Activated CD4-positive, alpha-beta memory T cell treated with anti-CD3 and anti-CD28 coated beads, Interleukin-2, amount 10 ng/mL, durations not matched to agents 7 days and 5 days (primary cell): ENCODE data around the gene AMD1. TPM values are rescaled to one million over a fixed set of nuclear protein-coding genes. Genes with fewer than 3 reads are reported as not detected.

ENCODE experiments used
- CTCF ChIA-PET: fragments of 350-600 bp; sonication (Branson Sonifier 250); formaldehyde crosslinking; loops from one replicate; lab custom pipeline; 2021; ENCODE audit warnings: antibody characterized with exemption, inconsistent platforms; lab: Charles Lee
- POLR2A ChIA-PET: fragments of 350-600 bp; sonication (Branson Sonifier 250); formaldehyde crosslinking; loops from one replicate; lab custom pipeline; 2021; ENCODE audit warnings: antibody characterized with exemption; lab: Charles Lee
- DNase-seq: peaks from one replicate; pipeline ENCODE4 v3.0.0-alpha.2; 2020
- H3K27ac Mint-ChIP-seq: one replicate; pipeline ENCODE4 v1.8.0; 2021; ENCODE audit warnings: mild to moderate bottlenecking, mixed read lengths
- H3K27me3 Mint-ChIP-seq: one replicate; pipeline ENCODE4 v1.8.0; 2021; ENCODE audit warnings: mixed read lengths
- H3K36me3 Mint-ChIP-seq: one replicate; pipeline ENCODE4 v1.8.0; 2021; ENCODE audit warnings: low read depth, mixed read lengths
- H3K4me1 Mint-ChIP-seq: one replicate; pipeline ENCODE4 v1.8.0; 2021; ENCODE audit warnings: mixed read lengths
- H3K4me3 Mint-ChIP-seq: one replicate; pipeline ENCODE4 v1.8.0; 2021; ENCODE audit warnings: mild to moderate bottlenecking, mixed read lengths
- H3K9me3 Mint-ChIP-seq: one replicate; pipeline ENCODE4 v1.8.0; 2021; ENCODE audit warnings: mixed read lengths
- total RNA-seq, 2 experiments: library from RNA; stranded (reverse); gene quantifications; one replicate each; pipeline ENCODE4 v1.2.3, GENCODE V29; 2021

Gene AMD1
- total RNA-seq, 2 experiments from 2014 or later: 71.0 to 73.2 TPM

- H3K9me3 Mint-ChIP-seq: no peaks in the 10 kb centered on the region
- CTCF ChIA-PET: interaction anchor here (1.1 kb wide), 1 partner anchor 176 kb away, joined by 3 read pairs; no protein-coding TSS in a partner anchor
- H3K4me3 Mint-ChIP-seq: no peak overlapping the region
- peaks cover 3% of the 10 kb centered on the region for H3K36me3 Mint-ChIP-seq
- H3K27ac Mint-ChIP-seq: no peak overlapping the region
- POLR2A ChIA-PET: interaction anchor here (3.0 kb wide), 1 partner anchor 16 kb away, joined by 15 read pairs; the partner anchor contains the start of gene AMD1
- peaks cover 12% of the 10 kb centered on the region for H3K4me1 Mint-ChIP-seq
- H3K27me3 Mint-ChIP-seq: peaks cover under 1% of the 10 kb centered on the region
- DNase-seq: no peak
These were observed 15.9 kb upstream of the AMD1 start for GRCh38 chr6:110858562-110859214.

- DNase-seq: no peak
- H3K27ac Mint-ChIP-seq: no peak overlapping the region
- H3K36me3 Mint-ChIP-seq: peaks cover 3% of the 10 kb centered on the region
- no peak overlapping the region for H3K4me3 Mint-ChIP-seq
- no peaks in the 10 kb centered on the region for H3K9me3 Mint-ChIP-seq
- CTCF ChIA-PET: no interaction called here
- POLR2A ChIA-PET: no interaction called here
- no peaks in the 10 kb centered on the region for H3K27me3 Mint-ChIP-seq
- peaks cover 12% of the 10 kb centered on the region for H3K4me1 Mint-ChIP-seq
These were observed 15.2 kb upstream of the AMD1 start for GRCh38 chr6:110859335-110859792.

GRCh38 chr6:110864824-110865223 lies 9.8 kb upstream of the AMD1 start:
- Mint-ChIP-seq H3K4me1 (peaks cover 12% of the 10 kb centered on the region), H3K27me3 (no peaks in the 10 kb centered on the region), H3K36me3 (no peaks in the 10 kb centered on the region), H3K27ac (no peak overlapping the region), H3K9me3 (no peaks in the 10 kb centered on the region), H3K4me3 (no peak overlapping the region)
- no peak for DNase-seq
- CTCF ChIA-PET: interaction anchor here (2.2 kb wide), 1 partner anchor 10 kb away, joined by 7 read pairs; the partner anchor contains the start of gene AMD1
- POLR2A ChIA-PET: interaction anchor here (2.2 to 6.6 kb wide), 3 partner anchors 11 to 94 kb away, joined by 5 to 77 read pairs (median 27); partner anchors contain the start of genes AMD1, CDK19 and GTF3C6

DNA sequence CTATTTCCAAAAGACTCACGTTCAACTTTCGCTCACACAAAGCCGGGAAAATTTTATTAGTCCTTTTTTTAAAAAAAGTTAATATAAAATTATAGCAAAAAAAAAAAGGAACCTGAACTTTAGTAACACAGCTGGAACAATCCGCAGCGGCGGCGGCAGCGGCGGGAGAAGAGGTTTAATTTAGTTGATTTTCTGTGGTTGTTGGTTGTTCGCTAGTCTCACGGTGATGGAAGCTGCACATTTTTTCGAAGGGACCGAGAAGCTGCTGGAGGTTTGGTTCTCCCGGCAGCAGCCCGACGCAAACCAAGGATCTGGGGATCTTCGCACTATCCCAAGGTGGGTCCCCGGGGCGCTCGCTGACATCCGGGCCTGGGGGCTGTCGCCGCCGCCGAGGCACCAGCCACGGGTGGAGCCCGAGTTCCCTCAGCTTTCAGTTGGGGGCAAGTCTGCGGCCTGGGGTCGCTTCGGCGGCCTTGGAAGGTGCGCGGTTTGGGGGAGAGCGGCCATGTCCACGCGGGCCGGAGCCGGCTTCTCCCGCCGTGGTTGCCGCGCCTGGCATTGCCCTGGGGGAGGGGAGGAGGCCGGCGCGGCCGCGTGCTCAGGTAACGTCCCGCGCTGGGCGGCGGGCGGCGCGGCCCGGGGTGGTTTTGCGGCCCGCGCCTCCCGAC lies 429 bp downstream of the AMD1 start:
- DNase-seq: no peak
- ChIA-PET CTCF (interaction anchor here (0.8 to 5.1 kb wide), 10 partner anchors 9 to 348 kb away, joined by 3 to 40 read pairs (median 4); partner anchors contain the start of genes CDK19 and GTF3C6), POLR2A (interaction anchor here (0.7 to 11.2 kb wide), 49 partner anchors 8 to 1780 kb away, joined by 3 to 813 read pairs (median 5); partner anchors contain the start of genes CDC40, CDK19, CEP57L1 and GTF3C6)
- Mint-ChIP-seq H3K27ac (peak overlapping the region; percentile 95), H3K9me3 (no peaks in the 10 kb centered on the region), H3K4me1 (peaks cover 35% of the 10 kb centered on the region), H3K36me3 (peaks cover 21% of the 10 kb centered on the region), H3K4me3 (peak overlapping the region; percentile 90), H3K27me3 (no peaks in the 10 kb centered on the region)

GRCh38 chr6:110875548-110876169 lies 1.1 kb downstream of the AMD1 start:
- Mint-ChIP-seq H3K4me3 (peak overlapping the region; percentile 90), H3K36me3 (peaks cover 27% of the 10 kb centered on the region), H3K27me3 (no peaks in the 10 kb centered on the region), H3K9me3 (no peaks in the 10 kb centered on the region), H3K27ac (peak overlapping the region; percentile 91), H3K4me1 (peaks cover 42% of the 10 kb centered on the region)
- ChIA-PET CTCF (interaction anchor here (0.8 to 5.5 kb wide), 6 partner anchors 61 to 347 kb away, joined by 3 to 67 read pairs (median 4); partner anchors contain the start of gene CDK19), POLR2A (interaction anchor here (0.8 to 11.2 kb wide), 31 partner anchors 7 to 1493 kb away, joined by 3 to 813 read pairs (median 7); partner anchors contain the start of genes CDK19, GTF3C6 and RPF2)
- peak; percentile 65 for DNase-seq

GRCh38 chr6:110876170-110876773 lies 1.7 kb downstream of the AMD1 start:
- POLR2A ChIA-PET: interaction anchor here (0.7 to 11.2 kb wide), 25 partner anchors 10 to 1493 kb away, joined by 3 to 813 read pairs (median 4); partner anchors contain the start of genes CDK19, GTF3C6 and RPF2
- Mint-ChIP-seq H3K36me3 (peaks cover 31% of the 10 kb centered on the region), H3K4me1 (peaks cover 48% of the 10 kb centered on the region), H3K27me3 (no peaks in the 10 kb centered on the region), H3K27ac (peak overlapping the region; percentile 91), H3K9me3 (no peaks in the 10 kb centered on the region), H3K4me3 (peak overlapping the region; percentile 90)
- CTCF ChIA-PET: interaction anchor here (0.8 to 5.5 kb wide), 7 partner anchors 62 to 348 kb away, joined by 3 to 67 read pairs (median 4); partner anchors contain the start of gene CDK19
- peak; percentile 74 for DNase-seq

GRCh38 chr6:110876806-110877564 lies 2.4 kb downstream of the AMD1 start:
- Mint-ChIP-seq H3K27me3 (no peaks in the 10 kb centered on the region), H3K36me3 (peaks cover 31% of the 10 kb centered on the region), H3K27ac (peak overlapping the region; percentile 91), H3K9me3 (no peaks in the 10 kb centered on the region), H3K4me3 (peak overlapping the region; percentile 90), H3K4me1 (peaks cover 53% of the 10 kb centered on the region)
- no peak for DNase-seq
- POLR2A ChIA-PET: interaction anchor here (0.6 to 11.2 kb wide), 25 partner anchors 9 to 1494 kb away, joined by 3 to 813 read pairs (median 4); partner anchors contain the start of genes CDK19, GTF3C6 and RPF2
- CTCF ChIA-PET: interaction anchor here (0.8 to 5.5 kb wide), 8 partner anchors 63 to 348 kb away, joined by 3 to 67 read pairs (median 4); partner anchors contain the start of gene CDK19

- ChIA-PET POLR2A (interaction anchor here (0.6 to 11.2 kb wide), 14 partner anchors 9 to 876 kb away, joined by 3 to 813 read pairs (median 18); partner anchors contain the start of genes CDK19, GTF3C6 and RPF2), CTCF (interaction anchor here (1.3 to 5.5 kb wide), 8 partner anchors 13 to 195 kb away, joined by 3 to 67 read pairs (median 7); partner anchors contain the start of gene CDK19)
- H3K36me3 Mint-ChIP-seq: peaks cover 33% of the 10 kb centered on the region
- peak overlapping the region; percentile 91 for H3K27ac Mint-ChIP-seq
- H3K4me1 Mint-ChIP-seq: peaks cover 59% of the 10 kb centered on the region
- H3K9me3 Mint-ChIP-seq: no peaks in the 10 kb centered on the region
- no peaks in the 10 kb centered on the region for H3K27me3 Mint-ChIP-seq
- no peak for DNase-seq
- H3K4me3 Mint-ChIP-seq: peak overlapping the region; percentile 90
These were observed 3.0 kb downstream of the AMD1 start for GRCh38 chr6:110877569-110877968.

DNA sequence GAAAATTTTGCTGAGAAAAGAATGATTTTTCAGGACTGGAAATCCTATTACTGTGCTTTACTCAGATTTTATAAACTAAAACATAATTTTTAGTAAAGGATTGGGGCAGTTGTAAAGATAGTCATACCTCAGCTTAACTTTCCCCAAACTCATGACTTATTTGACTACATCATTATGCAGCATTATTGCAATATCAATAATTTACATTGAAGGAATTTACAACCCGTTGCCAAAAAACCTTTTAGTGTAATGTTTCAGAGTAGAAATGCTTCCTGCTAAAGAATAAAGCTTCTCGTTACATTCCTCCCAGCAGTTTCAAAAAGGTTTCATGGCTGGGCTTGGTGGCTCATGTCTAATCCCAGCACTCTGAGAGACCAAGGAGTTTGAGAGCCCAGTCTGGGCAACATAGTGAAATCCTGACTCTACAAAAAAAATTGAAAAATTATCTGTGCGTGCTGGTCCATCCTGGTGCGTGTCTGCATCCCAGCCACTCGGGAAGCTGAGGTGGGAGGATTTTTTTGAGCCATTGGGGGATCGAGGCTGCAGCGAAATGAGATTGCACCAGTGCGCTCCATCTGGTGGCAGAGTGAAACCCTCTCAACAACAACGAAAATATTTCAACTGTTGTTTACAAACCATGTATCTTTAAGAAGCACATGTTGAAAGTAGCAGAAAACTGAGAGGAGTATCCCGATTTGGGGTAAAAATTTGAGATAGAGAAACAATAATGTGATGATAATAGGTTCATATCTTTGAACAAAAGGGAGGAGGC lies 4.4 kb downstream of the AMD1 start:
- DNase-seq: peak; percentile 50
- H3K36me3 Mint-ChIP-seq: peaks cover 40% of the 10 kb centered on the region
- H3K4me3 Mint-ChIP-seq: peak overlapping the region; percentile 60
- peak overlapping the region; percentile 51 for H3K27ac Mint-ChIP-seq
- H3K9me3 Mint-ChIP-seq: no peaks in the 10 kb centered on the region
- CTCF ChIA-PET: interaction anchor here (0.7 to 5.5 kb wide), 22 partner anchors 9 to 349 kb away, joined by 3 to 67 read pairs (median 3); partner anchors contain the start of genes CDK19 and GTF3C6
- POLR2A ChIA-PET: interaction anchor here (0.7 to 11.2 kb wide), 14 partner anchors 7 to 197 kb away, joined by 3 to 813 read pairs (median 9); partner anchors contain the start of genes CDK19, GTF3C6 and RPF2
- H3K27me3 Mint-ChIP-seq: no peaks in the 10 kb centered on the region
- peaks cover 65% of the 10 kb centered on the region for H3K4me1 Mint-ChIP-seq

DNA sequence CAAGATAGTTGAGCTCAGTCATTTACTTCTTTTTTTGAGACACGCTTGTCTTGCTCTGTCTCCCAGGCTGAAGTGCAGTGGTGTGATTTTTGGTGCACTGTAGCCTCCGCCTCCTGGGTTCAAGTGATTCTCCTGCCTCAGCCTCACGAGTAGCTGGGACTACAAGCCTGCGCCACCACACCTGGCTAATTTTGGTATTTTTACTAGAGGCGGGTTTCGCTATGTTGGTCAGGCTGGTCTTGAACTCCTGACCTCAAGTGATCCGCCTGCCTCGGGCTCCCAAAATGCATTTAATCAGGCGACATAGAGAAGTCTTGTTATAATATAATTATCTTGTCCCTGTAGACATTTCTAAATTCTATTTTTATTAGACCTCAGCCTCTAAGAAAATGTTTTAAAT lies 6.1 kb downstream of the AMD1 start:
- H3K27me3 Mint-ChIP-seq: no peaks in the 10 kb centered on the region
- no peak overlapping the region for H3K27ac Mint-ChIP-seq
- ChIA-PET CTCF (interaction anchor here (1.1 to 5.5 kb wide), 2 partner anchors 66 to 103 kb away, joined by 3 to 56 read pairs; partner anchors contain the start of gene CDK19), POLR2A (interaction anchor here (2.6 to 11.2 kb wide), 2 partner anchors 64 to 65 kb away, joined by 11 to 813 read pairs; partner anchors contain the start of gene CDK19)
- H3K4me1 Mint-ChIP-seq: peaks cover 82% of the 10 kb centered on the region
- peaks cover 44% of the 10 kb centered on the region for H3K36me3 Mint-ChIP-seq
- DNase-seq: no peak
- no peaks in the 10 kb centered on the region for H3K9me3 Mint-ChIP-seq
- no peak overlapping the region for H3K4me3 Mint-ChIP-seq
